NB4 (cell line): ENCODE measurements around the gene CALD1.
"Not testable (repeated sequence)": the region's sequence is repeated elsewhere in the genome, so short reads cannot be mapped to it uniquely, and the experiment has no call there.

Experiments
- DNase-seq: peaks from one replicate; pipeline ENCODE4 v3.0.0; 2010; ENCODE audit warnings: low read depth
- H3K4me3 ChIP-seq: one replicate; pipeline ENCODE4 v1.5.1; 2011; ENCODE audit warnings: mild to moderate bottlenecking, low read depth, low read length, moderate library complexity
- MYC ChIP-seq: IDR thresholded peaks from 2 replicates; pipeline ENCODE4 v1.6.1; 2011; ENCODE audit warnings: low read depth, low read length
- POLR2A ChIP-seq: IDR thresholded peaks from 2 replicates; pipeline ENCODE4 v1.6.1; 2011; ENCODE audit warnings: mild to moderate bottlenecking; ENCODE audit not compliant: insufficient read length; ENCODE audit errors: extremely low read depth
- TF ChIP-seq, protein P1 (sequence below): IDR thresholded peaks from 2 replicates; pipeline ENCODE4 v1.6.1; 2011; ENCODE audit warnings: low read depth, low read length
- TF ChIP-seq, protein P2 (sequence below): IDR thresholded peaks from one replicate; pipeline ENCODE4 v1.5.1; 2012; ENCODE audit warnings: low read depth, low read length

CALD1 gene

DNA sequence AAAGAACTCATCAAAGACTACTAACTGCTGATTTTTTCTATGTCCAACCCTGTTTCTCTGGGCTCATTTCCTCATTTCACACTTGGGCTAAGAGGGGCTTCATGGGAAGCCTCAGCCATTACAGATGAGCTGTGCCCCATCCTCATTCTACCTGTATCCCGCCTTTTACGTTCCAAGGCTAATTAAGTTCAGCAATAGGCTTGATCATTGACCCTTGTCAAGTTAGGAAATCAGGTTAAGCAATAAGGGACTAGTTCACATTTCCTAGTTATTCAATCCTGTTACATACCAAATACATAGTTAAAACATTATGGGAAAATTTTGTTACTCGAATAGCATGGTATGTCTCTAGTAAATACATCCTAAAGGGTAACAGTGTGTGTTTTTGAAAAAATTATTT is 177.6 kb downstream of the CALD1 start:
- no peak overlapping the region for H3K4me3 ChIP-seq
- DNase-seq, result no peak
- no peak for TF ChIP-seq POLR2A
- TF ChIP-seq, protein P1, sequence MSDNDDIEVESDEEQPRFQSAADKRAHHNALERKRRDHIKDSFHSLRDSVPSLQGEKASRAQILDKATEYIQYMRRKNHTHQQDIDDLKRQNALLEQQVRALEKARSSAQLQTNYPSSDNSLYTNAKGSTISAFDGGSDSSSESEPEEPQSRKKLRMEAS, result no peak
- no peak for TF ChIP-seq MYC
- TF ChIP-seq, protein P2, sequence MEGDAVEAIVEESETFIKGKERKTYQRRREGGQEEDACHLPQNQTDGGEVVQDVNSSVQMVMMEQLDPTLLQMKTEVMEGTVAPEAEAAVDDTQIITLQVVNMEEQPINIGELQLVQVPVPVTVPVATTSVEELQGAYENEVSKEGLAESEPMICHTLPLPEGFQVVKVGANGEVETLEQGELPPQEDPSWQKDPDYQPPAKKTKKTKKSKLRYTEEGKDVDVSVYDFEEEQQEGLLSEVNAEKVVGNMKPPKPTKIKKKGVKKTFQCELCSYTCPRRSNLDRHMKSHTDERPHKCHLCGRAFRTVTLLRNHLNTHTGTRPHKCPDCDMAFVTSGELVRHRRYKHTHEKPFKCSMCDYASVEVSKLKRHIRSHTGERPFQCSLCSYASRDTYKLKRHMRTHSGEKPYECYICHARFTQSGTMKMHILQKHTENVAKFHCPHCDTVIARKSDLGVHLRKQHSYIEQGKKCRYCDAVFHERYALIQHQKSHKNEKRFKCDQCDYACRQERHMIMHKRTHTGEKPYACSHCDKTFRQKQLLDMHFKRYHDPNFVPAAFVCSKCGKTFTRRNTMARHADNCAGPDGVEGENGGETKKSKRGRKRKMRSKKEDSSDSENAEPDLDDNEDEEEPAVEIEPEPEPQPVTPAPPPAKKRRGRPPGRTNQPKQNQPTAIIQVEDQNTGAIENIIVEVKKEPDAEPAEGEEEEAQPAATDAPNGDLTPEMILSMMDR, result no peak

DNA sequence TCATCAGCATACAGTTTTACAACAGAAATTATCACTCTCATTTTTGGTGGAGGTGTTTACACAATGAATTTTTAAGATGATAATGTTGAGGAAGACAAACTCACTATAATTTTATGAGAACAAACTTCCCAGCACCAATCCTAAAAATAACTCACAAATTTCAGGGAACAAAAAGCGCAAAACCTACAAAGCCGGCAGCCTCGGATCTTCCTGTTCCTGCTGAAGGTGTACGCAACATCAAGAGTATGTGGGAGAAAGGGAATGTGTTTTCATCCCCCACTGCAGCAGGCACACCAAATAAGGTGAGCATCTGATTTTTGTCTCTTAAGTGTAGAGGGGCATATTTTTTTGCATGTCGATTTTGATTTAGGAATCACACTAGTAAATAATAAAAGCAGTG is 180.4 kb downstream of the CALD1 start:
- no peak for DNase-seq
- no peak overlapping the region for H3K4me3 ChIP-seq
- TF ChIP-seq, protein P2, result no peak
- no peak for TF ChIP-seq MYC
- TF ChIP-seq, protein P1, result no peak
- TF ChIP-seq POLR2A, result no peak

DNA sequence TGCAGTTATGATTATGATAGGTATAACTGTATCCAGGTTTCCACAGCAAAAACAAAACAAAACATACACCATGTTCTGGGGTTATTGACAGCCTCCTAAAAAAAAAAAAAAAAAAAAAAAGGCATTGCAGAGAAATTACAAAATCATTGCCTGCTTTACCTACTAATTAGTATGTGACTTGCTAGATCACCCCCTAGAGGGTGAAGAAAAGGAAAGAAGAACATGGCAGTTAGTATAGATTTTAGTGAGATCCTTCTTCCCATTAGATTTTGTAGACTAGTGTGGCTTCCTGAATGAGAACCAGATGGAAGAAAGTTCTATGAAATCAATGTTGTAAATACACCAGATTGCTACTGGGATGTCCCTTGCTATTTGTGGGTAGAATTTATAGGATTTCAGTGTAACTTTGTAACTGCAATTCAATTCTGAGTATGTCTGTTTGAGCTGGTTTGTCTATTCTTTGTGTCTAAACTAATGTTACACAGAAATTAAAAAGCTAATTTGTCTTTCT is 182.9 kb downstream of the CALD1 start:
- no peak overlapping the region for H3K4me3 ChIP-seq
- no peak for DNase-seq
- TF ChIP-seq, protein P1, result no peak
- TF ChIP-seq, protein P2, result no peak
- TF ChIP-seq MYC (no peak), POLR2A (no peak)

DNA sequence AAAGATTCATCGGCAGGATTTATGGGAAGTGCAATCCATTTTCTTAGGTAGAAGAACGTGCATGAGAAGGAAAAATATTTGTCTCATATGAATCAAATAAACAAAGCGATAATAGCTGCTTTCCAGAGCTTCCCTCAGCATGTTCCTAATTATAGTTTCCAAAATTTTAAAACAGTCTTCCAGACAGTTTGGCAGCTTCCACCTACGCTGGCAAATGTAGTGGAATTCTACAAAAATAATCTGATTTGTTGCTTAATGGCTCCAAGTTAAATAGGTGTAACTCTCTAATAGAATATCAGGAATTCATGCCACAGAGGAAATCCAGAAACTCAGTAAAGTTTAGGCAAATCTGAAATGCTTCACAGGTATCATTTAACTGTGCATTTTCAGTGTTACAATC is 183.6 kb downstream of the CALD1 start:
- no peak overlapping the region for H3K4me3 ChIP-seq
- DNase-seq, result no peak
- TF ChIP-seq, protein P1, result no peak
- no peak for TF ChIP-seq POLR2A
- TF ChIP-seq MYC, result no peak
- TF ChIP-seq, protein P2, result no peak

DNA sequence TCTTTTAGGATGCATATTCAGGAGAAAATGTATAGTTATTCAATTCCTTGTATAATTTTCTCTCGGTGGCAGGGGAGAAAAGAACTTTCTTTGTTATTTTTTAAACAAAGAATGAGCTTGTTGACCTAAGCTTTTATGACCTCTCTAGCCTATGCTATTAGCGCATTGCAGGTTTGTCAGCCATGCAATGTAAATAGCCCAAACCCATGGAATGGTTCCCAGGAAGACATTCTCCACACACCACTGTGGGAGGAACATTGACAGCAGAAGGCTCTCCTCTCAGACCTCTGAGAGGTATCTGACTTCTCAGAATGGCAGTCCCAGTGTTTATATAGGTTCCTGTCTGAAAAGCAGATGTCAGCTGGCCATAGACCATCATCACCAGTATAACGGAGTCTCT is 187.3 kb downstream of the CALD1 start:
- no peak overlapping the region for H3K4me3 ChIP-seq
- no peak for DNase-seq
- no peak for TF ChIP-seq MYC
- no peak for TF ChIP-seq POLR2A
- TF ChIP-seq, protein P2, result no peak
- TF ChIP-seq, protein P1, result no peak

DNA sequence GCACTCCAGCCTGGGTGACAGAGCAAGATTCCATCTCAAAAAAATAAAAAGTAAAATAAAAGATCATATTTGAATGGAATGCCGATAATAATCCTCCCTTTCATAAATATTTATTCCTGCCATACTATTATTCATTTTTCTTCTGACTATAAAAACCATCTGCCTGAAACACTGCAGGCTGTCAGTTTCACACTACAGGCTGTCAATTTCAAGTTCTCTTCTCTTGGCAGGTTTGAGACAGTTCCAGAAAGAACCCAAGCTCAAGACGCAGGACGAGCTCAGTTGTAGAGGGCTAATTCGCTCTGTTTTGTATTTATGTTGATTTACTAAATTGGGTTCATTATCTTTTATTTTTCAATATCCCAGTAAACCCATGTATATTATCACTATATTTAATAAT is 188.7 kb downstream of the CALD1 start:
- TF ChIP-seq, protein P1, result no peak
- TF ChIP-seq, protein P2, result no peak
- TF ChIP-seq MYC, result no peak
- no peak for TF ChIP-seq POLR2A

DNA sequence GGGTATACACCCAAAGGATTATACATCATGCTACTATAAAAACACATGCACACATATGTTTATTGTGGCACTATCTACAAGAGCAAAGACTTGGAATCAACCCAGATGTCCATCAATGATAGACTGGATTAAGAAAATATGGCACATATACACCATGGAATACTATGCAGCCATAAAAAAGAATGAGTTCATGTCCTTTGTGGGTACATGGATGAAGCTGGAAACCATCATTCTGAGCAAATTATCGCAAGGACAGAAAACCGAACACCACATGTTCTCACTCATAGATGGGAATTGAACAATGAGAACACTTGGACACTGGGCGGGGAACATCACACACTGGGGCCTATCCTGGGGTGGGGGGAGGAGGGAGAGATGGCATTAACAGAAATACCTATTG is 202.2 kb downstream of the CALD1 start:
- not testable (repeated sequence) for DNase-seq

More for the DNA sequence above, 188.7 kb downstream of the CALD1 start:
- DNase-seq, result no peak
- H3K4me3 ChIP-seq, result no peak overlapping the region

More for the DNA sequence above, 202.2 kb downstream of the CALD1 start:
- H3K4me3 ChIP-seq, result not testable (repeated sequence)
